GM18951 (cell line): ENCODE measurements around the gene SGPL1.

Source experiments
- POLR2A ChIP-seq: IDR thresholded peaks from 4 replicates; pipeline ENCODE4 v1.6.1; 2011; ENCODE audit warnings: mild to moderate bottlenecking; ENCODE audit not compliant: insufficient read length, insufficient read depth; ENCODE audit errors: extremely low read depth
- in situ Hi-C: fragments of 300-500 bp; cut with MboI; formaldehyde crosslinking; loops from one replicate; pipeline ENCODE4 v1.12.0; 2022; ENCODE audit warnings: low sequenced_read_pairs, mixed read lengths, inconsistent platforms; ENCODE audit not compliant: unreplicated experiment

SGPL1 gene

GRCh38 chr10:70893227-70894006, 77.7 kb downstream of the SGPL1 start:
- in situ Hi-C loops, result no loop called here
- TF ChIP-seq POLR2A, result no peak

GRCh38 chr10:70894416-70894815, 78.7 kb downstream of the SGPL1 start:
- in situ Hi-C loops, result no loop called here
- TF ChIP-seq POLR2A, result no peak

GRCh38 chr10:70896551-70896950, 80.8 kb downstream of the SGPL1 start:
- no peak for TF ChIP-seq POLR2A
- in situ Hi-C loops, result no loop called here

GRCh38 chr10:70898687-70899086, 82.9 kb downstream of the SGPL1 start:
- in situ Hi-C loops, result no loop called here
- no peak for TF ChIP-seq POLR2A

- in situ Hi-C loops, result no loop called here
- no peak for TF ChIP-seq POLR2A
Measured at GRCh38 chr10:70899096-70899495, 83.3 kb downstream of the SGPL1 start.

GRCh38 chr10:70901276-70901878, 85.6 kb downstream of the SGPL1 start:
- no peak for TF ChIP-seq POLR2A
- in situ Hi-C loops, result no loop called here

GRCh38 chr10:70902661-70903261, 87.0 kb downstream of the SGPL1 start:
- in situ Hi-C loops, result no loop called here
- no peak for TF ChIP-seq POLR2A

- in situ Hi-C loops, result no loop called here
Measured at GRCh38 chr10:70903262-70903921, 87.6 kb downstream of the SGPL1 start.

GRCh38 chr10:70905071-70906021, 89.6 kb downstream of the SGPL1 start:
- TF ChIP-seq POLR2A, result no peak
- in situ Hi-C loops, result no loop called here

More at GRCh38 chr10:70903262-70903921, 87.6 kb downstream of the SGPL1 start:
- no peak for TF ChIP-seq POLR2A

GRCh38 chr10:70906031-70906783, 90.5 kb downstream of the SGPL1 start:
- TF ChIP-seq POLR2A, result no peak
- in situ Hi-C loops, result no loop called here

GRCh38 chr10:70906953-70907636, 91.3 kb downstream of the SGPL1 start:
- in situ Hi-C loops, result no loop called here
- TF ChIP-seq POLR2A, result no peak

GRCh38 chr10:70907637-70908405, 92.1 kb downstream of the SGPL1 start:
- in situ Hi-C loops, result no loop called here
- TF ChIP-seq POLR2A, result no peak
